Endothelial cell of umbilical vein (primary cell): Measurements from ENCODE around the gene LIMCH1. TPM values are rescaled to one million over a fixed set of nuclear protein-coding genes. Genes with fewer than 3 reads are reported as not detected.

ENCODE experiments used
- BruUV-seq: library from RNA; stranded (reverse); fragments of 400-500 nt; replicated peaks from 2 replicates; lab custom pipeline; 2021; lab: Mats Ljungman, UMichigan
- CTCF ChIA-PET: fragments of 300-600, 350-600 bp; sonication (Branson Sonifier 250); formaldehyde crosslinking; loops from one replicate; lab custom pipeline; 2021; ENCODE audit warnings: antibody characterized with exemption, inconsistent platforms; lab: Charles Lee
- POLR2A ChIA-PET: fragments of 300-600, 350-600 bp; sonication (Branson Sonifier 250); formaldehyde crosslinking; loops from one replicate; lab custom pipeline; 2021; ENCODE audit warnings: antibody characterized with exemption, inconsistent platforms; lab: Charles Lee
- DNase-seq: peaks from one replicate; pipeline ENCODE4 v3.0.0-alpha.2; 2011; ENCODE audit warnings: low read depth, low spot score
- FAIRE-seq: peaks from 2 replicates; lab custom pipeline; 2011; peaks lifted over from hg19 to GRCh38; lab: Jason Lieb, UNC
- H2AFZ ChIP-seq: 2 replicates; pipeline ENCODE4 v1.6.0; 2012; ENCODE audit warnings: low read depth, low read length, control low read depth, inconsistent platforms
- H3K27ac ChIP-seq: 2 replicates; pipeline ENCODE4 v1.5.1; 2011; ENCODE audit warnings: low read depth, mild to moderate bottlenecking, control low read depth, low read length, moderate library complexity; ENCODE audit not compliant: insufficient read depth
- H3K27me3 ChIP-seq, 2 experiments: 2 replicates each; pipeline versions ENCODE4 v1.6.0 to v1.6.1; 2011; ENCODE audit warnings: low read length in 2 of 2, mixed read lengths in 1 of 2; ENCODE audit not compliant: control insufficient read depth in 2 of 2, insufficient read depth in 2 of 2
- H3K36me3 ChIP-seq, 2 experiments: 2 replicates in 1 of 2; 3 replicates in 1 of 2; pipeline ENCODE4 v1.5.1; 2011; ENCODE audit warnings: low read length in 2 of 2, mild to moderate bottlenecking in 1 of 2, moderate library complexity in 1 of 2; ENCODE audit not compliant: control insufficient read depth in 2 of 2, insufficient read depth in 2 of 2; ENCODE audit errors: extremely low read depth in 1 of 2
- H3K4me1 ChIP-seq: 3 replicates; pipeline ENCODE4 v1.5.1; 2011; ENCODE audit warnings: mild to moderate bottlenecking, low read length; ENCODE audit not compliant: control insufficient read depth, insufficient read depth; ENCODE audit errors: extremely low read depth
- H3K4me2 ChIP-seq: 2 replicates; pipeline ENCODE4 v1.6.1; 2011; ENCODE audit warnings: low read length, control low read depth, mixed read lengths; ENCODE audit not compliant: insufficient read depth
- H3K4me3 ChIP-seq, 3 experiments: fragments of 200-600 bp in 1 of 3; sonication (generic), shearing (Covaris generic) in 1 of 3; replicated peaks in 1 of 3; 2 replicates each; pipeline ENCODE4 v1.5.1; 2011 to 2016; ENCODE audit warnings: control low read depth in 3 of 3, low read length in 3 of 3, mild to moderate bottlenecking in 2 of 3, inconsistent platforms in 1 of 3, low read depth in 1 of 3, moderate library complexity in 1 of 3; ENCODE audit not compliant: insufficient read depth in 1 of 3
- H3K79me2 ChIP-seq: 2 replicates; pipeline ENCODE4 v1.6.0; 2012; ENCODE audit warnings: low read length, inconsistent platforms; ENCODE audit not compliant: control insufficient read depth, insufficient read depth
- H3K9ac ChIP-seq: replicated peaks from 2 replicates; pipeline ENCODE3; 2011; ENCODE audit warnings: low read length, control low read depth; ENCODE audit not compliant: insufficient read depth; ENCODE audit errors: extremely low read depth
- H3K9me1 ChIP-seq: replicated peaks from 3 replicates; pipeline ENCODE4 v1.6.0; 2011; ENCODE audit warnings: mild to moderate bottlenecking, low read length; ENCODE audit not compliant: control insufficient read depth, insufficient read depth; ENCODE audit errors: extremely low read depth
- H3K9me3 ChIP-seq: replicated peaks from 2 replicates; pipeline ENCODE4 v1.5.1; 2012; ENCODE audit warnings: low read length, inconsistent platforms; ENCODE audit not compliant: control insufficient read depth, insufficient read depth
- H4K20me1 ChIP-seq: replicated peaks from 2 replicates; pipeline ENCODE3; 2011; ENCODE audit warnings: mild to moderate bottlenecking, low read length; ENCODE audit not compliant: control insufficient read depth, insufficient read depth; ENCODE audit errors: extremely low read depth
- CTCF ChIP-seq, 2 donors: IDR thresholded peaks; 1 replicate in 1 of 2; 2 replicates in 1 of 2; pipeline ENCODE4 v1.5.1; 2011; ENCODE audit warnings: low read length in 2 of 2, mild to moderate bottlenecking in 2 of 2, moderate library complexity in 2 of 2, control low read depth in 1 of 2, inconsistent platforms in 1 of 2, low read depth in 1 of 2; ENCODE audit not compliant: insufficient read depth in 1 of 2; ENCODE audit errors: extremely low read depth in 1 of 2
- EZH2 ChIP-seq: IDR thresholded peaks from 2 replicates; pipeline ENCODE4 v1.6.1; 2012; ENCODE audit warnings: borderline replicate concordance, low read depth, mild to moderate bottlenecking, moderate library complexity, low read length, inconsistent platforms; ENCODE audit not compliant: severe bottlenecking
- FOS ChIP-seq: IDR thresholded peaks from 2 replicates; pipeline ENCODE4 v1.6.1; 2011; ENCODE audit warnings: mild to moderate bottlenecking, low read length, moderate library complexity, borderline replicate concordance; ENCODE audit not compliant: insufficient read depth
- GATA2 ChIP-seq: IDR thresholded peaks from 2 replicates; pipeline ENCODE4 v1.7.0; 2011; ENCODE audit warnings: low read depth, mild to moderate bottlenecking, moderate library complexity, mixed read lengths, low read length; ENCODE audit not compliant: insufficient read length, insufficient read depth
- JUN ChIP-seq: IDR thresholded peaks from 2 replicates; pipeline ENCODE4 v1.6.1; 2011; ENCODE audit warnings: borderline replicate concordance, low read depth; ENCODE audit not compliant: insufficient read length, insufficient read depth
- MYC ChIP-seq: IDR thresholded peaks from one replicate; pipeline ENCODE4 v1.6.1; 2011; ENCODE audit warnings: mild to moderate bottlenecking, low read depth, low read length
- POLR2A ChIP-seq: IDR thresholded peaks from 2 replicates; pipeline ENCODE4 v1.6.1; 2012; ENCODE audit warnings: low read depth, mild to moderate bottlenecking, control low read depth, low read length
- POLR2AphosphoS5 ChIP-seq: IDR thresholded peaks from 2 replicates; pipeline ENCODE4 v1.6.1; 2012; ENCODE audit warnings: low read depth, mild to moderate bottlenecking, control low read depth, low read length, moderate library complexity; ENCODE audit not compliant: insufficient read depth
- dilution Hi-C: fragments of 300-500 bp; cut with MboI; formaldehyde crosslinking; loops from one replicate; pipeline ENCODE4 v1.15.0; 2019; ENCODE audit warnings: low sequenced_read_pairs; ENCODE audit not compliant: extremely low pct_ligation_motif_present
- intact Hi-C: fragments of 100-400 bp; cut with micrococcal nuclease; formaldehyde crosslinking; loops from one replicate; pipeline ENCODE4 v1.10.0; 2022
- polyA plus RNA-seq, 4 experiments: library from polyadenylated mRNA; depleted of rRNA in 3 of 4; stranded (reverse) in 3 of 4; unstranded in 1 of 4; fragments of >200 nt; gene quantifications; 2 replicates each; pipeline versions ENCODE4 v1.2.1 to v1.2.3, GENCODE V29; 2011 to 2012; ENCODE audit warnings: missing spikeins in 1 of 4
- total RNA-seq: library from RNA; stranded (reverse); gene quantifications from 2 replicates; pipeline ENCODE4 v1.2.3, GENCODE V29; 2021
- TF ChIP-seq, protein P1 (sequence below): IDR thresholded peaks from 2 replicates; pipeline ENCODE4 v1.6.1; 2011; ENCODE audit not compliant: insufficient read depth, insufficient read length

Gene LIMCH1
- total and polyA plus RNA-seq, 2 donors (not counting 3 experiments of a cell fraction or from before 2014, with no cell fraction given), result 14.3 to 32.8 TPM

DNA sequence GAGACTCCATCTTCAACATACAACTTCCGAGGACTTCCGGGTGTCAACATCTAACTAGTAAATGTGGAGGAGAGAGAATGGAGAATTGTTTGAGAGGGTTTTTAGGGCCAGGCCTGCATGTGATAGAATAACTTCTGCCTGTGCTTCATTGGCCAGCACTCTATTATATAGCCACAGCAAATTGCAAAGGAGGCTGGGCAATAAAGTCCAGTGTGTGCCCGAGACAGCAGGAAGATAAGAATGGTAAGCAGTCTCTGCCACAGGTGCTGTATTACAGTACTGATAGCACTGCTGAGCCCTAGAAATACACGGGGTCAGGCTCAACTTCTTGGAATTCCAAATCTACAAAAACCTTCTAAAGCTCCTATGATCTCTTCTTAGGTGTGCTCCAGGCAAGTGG, 20.8 kb upstream of the LIMCH1 start:
- ChIA-PET POLR2A (no interaction called here), CTCF (interaction anchor here (1.2 kb wide), 1 partner anchor 236 kb away, joined by 3 read pairs; no protein-coding TSS in a partner anchor)
- Histone ChIP-seq H3K4me1 (no peaks in the 10 kb centered on the region), H3K9ac (no peak overlapping the region), H3K9me3 (no peaks in the 10 kb centered on the region), H3K4me2 (no peak overlapping the region), H3K27me3 (peaks cover 0 to 9% of the 10 kb centered on the region in 2 experiments), H3K9me1 (no peaks in the 10 kb centered on the region), H3K27ac (no peak overlapping the region), H4K20me1 (no peaks in the 10 kb centered on the region), H3K79me2 (no peaks in the 10 kb centered on the region), H3K36me3 (no peaks in the 10 kb centered on the region), H2AFZ (no peak overlapping the region), H3K4me3 (no peak overlapping the region)
- no peak for TF ChIP-seq CTCF (IDR thresholded peaks at IDR 0.05; ENCODE audit: extremely low read depth in 1 of 2, insufficient read depth in 1 of 2, low read depth in 1 of 2, low read length in 2 of 2)
- no peak for TF ChIP-seq JUN
- TF ChIP-seq, protein P1, sequence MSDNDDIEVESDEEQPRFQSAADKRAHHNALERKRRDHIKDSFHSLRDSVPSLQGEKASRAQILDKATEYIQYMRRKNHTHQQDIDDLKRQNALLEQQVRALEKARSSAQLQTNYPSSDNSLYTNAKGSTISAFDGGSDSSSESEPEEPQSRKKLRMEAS, result no peak
- TF ChIP-seq MYC, result no peak
- TF ChIP-seq POLR2A, result no peak
- no peak for TF ChIP-seq EZH2
- no peak for TF ChIP-seq FOS
- no peak for TF ChIP-seq GATA2
- TF ChIP-seq POLR2AphosphoS5, result no peak
- intact Hi-C loops (loop anchor here (5.0 kb wide), 1 partner anchor 60 kb away; no protein-coding TSS in a partner anchor), dilution Hi-C loops (no loop called here)
- DNase-seq (no peak), FAIRE-seq (no peak)
- no TSS peak for BruUV-seq
